HepG2 (cell line): ENCODE data around the gene H2AZ1. TPM values are rescaled to one million over a fixed set of nuclear protein-coding genes. Genes with fewer than 3 reads are reported as not detected.

Experiments used
- BRCA1 ChIP-seq: sonication (generic); formaldehyde crosslinking; IDR thresholded peaks from 2 replicates; pipeline ENCODE4 v1.4.0; 2020; ENCODE audit warnings: missing genetic modification reagents
- EED ChIP-seq: sonication (generic); formaldehyde crosslinking; IDR thresholded peaks from 2 replicates; pipeline ENCODE4 v1.5.0; 2020; ENCODE audit warnings: mild to moderate bottlenecking, missing genetic modification reagents
- ETV6 ChIP-seq: sonication (generic); formaldehyde crosslinking; conservative IDR thresholded peaks from 2 replicates; pipeline ENCODE4 v1.4.0; 2020; ENCODE audit warnings: missing genetic modification reagents
- JUN ChIP-seq: sonication (generic); formaldehyde crosslinking; IDR thresholded peaks from 2 replicates; pipeline ENCODE4 v1.4.0; 2020; ENCODE audit warnings: mild to moderate bottlenecking, missing genetic modification reagents
- JUNB ChIP-seq: sonication (generic); formaldehyde crosslinking; IDR thresholded peaks from 2 replicates; pipeline ENCODE4 v1.8.0; 2022; ENCODE audit warnings: missing genetic modification reagents, mild to moderate bottlenecking, borderline replicate concordance
- MAFK ChIP-seq, 2 experiments: IDR thresholded peaks in 1 of 2; conservative IDR thresholded peaks in 1 of 2; 2 replicates each; pipeline ENCODE4 v1.6.1; 2011; ENCODE audit warnings: improper control_type of control experiment in 2 of 2, low read length in 2 of 2
- NFE2 ChIP-seq: sonication (generic); formaldehyde crosslinking; IDR thresholded peaks from 2 replicates; pipeline ENCODE4 v1.4.0; 2020; ENCODE audit warnings: missing genetic modification reagents
- POLR2AphosphoS2 ChIP-seq: IDR thresholded peaks from 2 replicates; pipeline ENCODE4 v1.6.1; 2011; ENCODE audit warnings: low read depth, low read length, improper control_type of control experiment
- RFX5 ChIP-seq: IDR thresholded peaks from 2 replicates; pipeline ENCODE4 v1.6.1; 2011; ENCODE audit warnings: low read depth, low read length, improper control_type of control experiment
- RXRA ChIP-seq: sonication (generic); formaldehyde crosslinking; IDR thresholded peaks from 2 replicates; pipeline ENCODE4 v1.5.1; 2020; ENCODE audit warnings: missing genetic modification reagents
- SIN3A ChIP-seq: IDR thresholded peaks from 2 replicates; pipeline ENCODE4 v1.6.1; 2011; ENCODE audit warnings: low read depth, mild to moderate bottlenecking, control low read depth, low read length, borderline replicate concordance
- SMC3 ChIP-seq: IDR thresholded peaks from 2 replicates; pipeline ENCODE4 v1.6.1; 2011; ENCODE audit warnings: low read length, improper control_type of control experiment
- SNAI1 ChIP-seq: sonication (generic); formaldehyde crosslinking; IDR thresholded peaks from 2 replicates; pipeline ENCODE4 v1.5.0; 2020; ENCODE audit warnings: mild to moderate bottlenecking, missing genetic modification reagents, borderline replicate concordance
- ZBTB44 ChIP-seq: sonication (generic); formaldehyde crosslinking; IDR thresholded peaks from 2 replicates; pipeline ENCODE4 v1.4.0; 2020; ENCODE audit warnings: missing genetic modification reagents
- ZBTB8A ChIP-seq: sonication (generic); formaldehyde crosslinking; IDR thresholded peaks from 2 replicates; pipeline ENCODE4 v1.4.0; 2020; ENCODE audit warnings: mild to moderate bottlenecking, low read depth, missing genetic modification reagents, borderline replicate concordance
- ZC3H13 ChIP-seq: sonication (generic); formaldehyde crosslinking; IDR thresholded peaks from 2 replicates; pipeline ENCODE4 v1.8.1; 2023; ENCODE audit warnings: mild to moderate bottlenecking, missing genetic modification reagents, moderate library complexity
- ZFP82 ChIP-seq: sonication (generic); formaldehyde crosslinking; IDR thresholded peaks from 2 replicates; pipeline ENCODE4 v1.5.1; 2020; ENCODE audit warnings: mild to moderate bottlenecking, missing genetic modification reagents, borderline replicate concordance
- ZNF205 ChIP-seq: IDR thresholded peaks from 2 replicates; pipeline ENCODE4 v1.6.1; 2018; ENCODE audit warnings: missing biosample characterization, missing genetic modification reagents
- ZNF225 ChIP-seq: sonication (generic); formaldehyde crosslinking; IDR thresholded peaks from 2 replicates; pipeline ENCODE4 v1.4.0; 2020; ENCODE audit warnings: mild to moderate bottlenecking, missing genetic modification reagents
- ZNF432 ChIP-seq: sonication (generic); formaldehyde crosslinking; IDR thresholded peaks from 2 replicates; pipeline ENCODE4 v1.5.0; 2020; ENCODE audit warnings: missing genetic modification reagents, mild to moderate bottlenecking, borderline replicate concordance
- ZNF619 ChIP-seq: sonication (generic); formaldehyde crosslinking; IDR thresholded peaks from 2 replicates; pipeline ENCODE4 v1.4.0; 2020; ENCODE audit warnings: mild to moderate bottlenecking, missing genetic modification reagents
- ZNF775 ChIP-seq: sonication (generic); formaldehyde crosslinking; IDR thresholded peaks from 2 replicates; pipeline ENCODE4 v1.4.0; 2020; ENCODE audit warnings: missing genetic modification reagents, mild to moderate bottlenecking, moderate library complexity, borderline replicate concordance
- ZNF788 ChIP-seq: sonication (generic); formaldehyde crosslinking; IDR thresholded peaks from 2 replicates; pipeline ENCODE4 v1.5.0; 2020; ENCODE audit warnings: mild to moderate bottlenecking, missing genetic modification reagents, borderline replicate concordance
- ZSCAN12 ChIP-seq: sonication (generic); formaldehyde crosslinking; IDR thresholded peaks from 2 replicates; pipeline ENCODE4 v1.9.0; 2021; ENCODE audit warnings: mild to moderate bottlenecking, missing genetic modification reagents
- ZSCAN20 ChIP-seq: sonication (generic); formaldehyde crosslinking; IDR thresholded peaks from 2 replicates; pipeline ENCODE4 v1.4.0; 2020; ENCODE audit warnings: missing genetic modification reagents, mild to moderate bottlenecking, borderline replicate concordance
- polyA plus RNA-seq, 8 experiments: library from polyadenylated mRNA; depleted of rRNA in 3 of 8; stranded (reverse) in 7 of 8; unstranded in 1 of 8; fragments of >200 nt; fragmentation: Illumina TruSeq in 4 of 8; extraction: Trizol in 4 of 8; gene quantifications; 2 replicates each; pipeline versions ENCODE4 v1.2.1 to v1.2.3, GENCODE V29; 2011 to 2016; ENCODE audit warnings: low read depth in 4 of 8, missing spikeins in 1 of 8, mixed read lengths in 1 of 8; ENCODE audit not compliant: insufficient read depth in 1 of 8
- total RNA-seq, 5 experiments: library from RNA; depleted of rRNA; stranded (reverse); fragments of >200 nt; fragmentation: Illumina TruSeq; extraction: Trizol; gene quantifications; 2 replicates each; pipeline ENCODE4 v1.2.3, GENCODE V29; 2016; ENCODE audit warnings: low read depth in 1 of 5
- TF ChIP-seq, protein P1 (sequence below): sonication (generic); formaldehyde crosslinking; IDR thresholded peaks from 2 replicates; pipeline ENCODE4 v1.9.0; 2021; ENCODE audit warnings: missing genetic modification reagents, mild to moderate bottlenecking, borderline replicate concordance
- TF ChIP-seq, protein P2 (sequence below): sonication (generic); formaldehyde crosslinking; IDR thresholded peaks from 2 replicates; pipeline ENCODE4 v1.5.0; 2020; ENCODE audit warnings: missing genetic modification reagents

Gene H2AZ1
- total and polyA plus RNA-seq, 2 of the 13 experiments (the other 11 are each of a cell fraction or from before 2014, with no cell fraction given): 301 to 574 TPM

DNA sequence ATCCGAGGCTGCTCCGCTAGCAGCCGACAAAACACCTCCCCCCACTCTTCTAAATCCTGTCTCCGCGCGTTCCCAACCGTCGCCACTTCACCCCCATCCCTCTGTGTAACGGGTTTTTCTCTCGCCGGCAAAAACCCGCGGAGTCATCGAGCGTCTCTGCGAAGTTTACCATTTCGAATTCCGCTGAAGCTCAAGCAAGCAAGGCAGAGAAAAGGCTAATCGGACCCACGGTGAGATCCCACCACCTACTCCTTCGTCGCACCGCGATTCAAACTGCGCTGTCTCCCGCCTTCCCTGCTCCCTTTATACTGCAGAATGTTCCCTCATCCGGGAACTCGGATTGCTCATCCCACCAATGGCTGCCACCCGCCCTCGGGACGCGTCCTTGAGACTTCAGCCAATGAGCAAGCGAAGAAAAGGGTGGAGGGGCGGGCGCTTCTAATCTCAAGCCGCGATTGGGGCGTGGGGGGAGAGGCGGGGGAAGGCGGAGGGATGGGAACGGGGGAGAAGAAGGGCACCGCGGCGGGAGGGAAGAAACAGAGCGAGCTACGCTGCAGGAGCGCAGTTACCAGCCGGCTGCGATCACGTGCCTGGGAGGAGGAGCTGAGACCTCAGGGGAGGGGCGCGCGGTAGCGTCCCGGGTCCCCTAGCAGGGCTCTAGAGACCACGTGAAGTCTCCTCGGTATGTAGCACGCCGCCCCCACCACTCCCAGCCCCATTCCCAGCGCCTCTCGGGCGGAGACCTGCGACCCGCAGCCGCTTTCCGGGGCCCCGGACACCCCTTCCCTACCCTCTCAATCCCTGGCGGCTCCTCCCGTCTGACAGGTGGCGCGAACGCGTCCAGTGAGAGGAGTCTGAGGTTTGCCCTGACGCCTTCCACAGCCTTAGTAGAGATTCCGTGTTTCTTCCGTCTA, at the start of gene H2AZ1 (continued):
- TF ChIP-seq, protein P1, sequence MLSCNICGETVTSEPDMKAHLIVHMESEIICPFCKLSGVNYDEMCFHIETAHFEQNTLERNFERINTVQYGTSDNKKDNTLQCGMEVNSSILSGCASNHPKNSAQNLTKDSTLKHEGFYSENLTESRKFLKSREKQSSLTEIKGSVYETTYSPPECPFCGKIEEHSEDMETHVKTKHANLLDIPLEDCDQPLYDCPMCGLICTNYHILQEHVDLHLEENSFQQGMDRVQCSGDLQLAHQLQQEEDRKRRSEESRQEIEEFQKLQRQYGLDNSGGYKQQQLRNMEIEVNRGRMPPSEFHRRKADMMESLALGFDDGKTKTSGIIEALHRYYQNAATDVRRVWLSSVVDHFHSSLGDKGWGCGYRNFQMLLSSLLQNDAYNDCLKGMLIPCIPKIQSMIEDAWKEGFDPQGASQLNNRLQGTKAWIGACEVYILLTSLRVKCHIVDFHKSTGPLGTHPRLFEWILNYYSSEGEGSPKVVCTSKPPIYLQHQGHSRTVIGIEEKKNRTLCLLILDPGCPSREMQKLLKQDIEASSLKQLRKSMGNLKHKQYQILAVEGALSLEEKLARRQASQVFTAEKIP: no peak
- TF ChIP-seq ZNF788 (peak; percentile 54), ZFP82 (CRISPR knock-in tag) (no peak), JUN (CRISPR knock-in tag) (no peak), RFX5 (no peak), ZSCAN12 (CRISPR knock-in tag) (no peak), ZBTB44 (no peak), ZNF225 (CRISPR knock-in tag) (0 out of 2 replicates have a peak, but pooled peaks have one; percentile 42), NFE2 (CRISPR knock-in tag) (no peak), ZNF775 (CRISPR knock-in tag) (no peak), SMC3 (no peak), SNAI1 (CRISPR knock-in tag) (no peak), ZNF619 (CRISPR knock-in tag) (no peak), ETV6 (CRISPR knock-in tag) (0 out of 2 replicates have a peak, but pooled peaks have one; percentile 28), RXRA (CRISPR knock-in tag) (no peak; the same call in 1 of the 2 replicates), ZBTB8A (no peak), MAFK (conservative IDR thresholded peaks at IDR 0.05 in 1 of 2, IDR thresholded peaks at IDR 0.05 in 1 of 2; ENCODE audit: low read length in 2 of 2) (no peak), BRCA1 (CRISPR knock-in tag) (peak; percentile 73; the same call in 1 of the 2 replicates), ZC3H13 (CRISPR knock-in tag) (no peak), POLR2AphosphoS2 (peak; percentile 75; the same call in 1 of the 2 replicates), SIN3A (peak; percentile 76), JUNB (CRISPR knock-in tag) (no peak), ZNF205 (CRISPR knock-in tag) (peak; percentile 28; the same call in 1 of the 2 replicates), EED (no peak), ZNF432 (CRISPR knock-in tag) (no peak), ZSCAN20 (CRISPR knock-in tag) (0 out of 2 replicates have a peak, but pooled peaks have one; percentile 31)
- TF ChIP-seq, protein P2, sequence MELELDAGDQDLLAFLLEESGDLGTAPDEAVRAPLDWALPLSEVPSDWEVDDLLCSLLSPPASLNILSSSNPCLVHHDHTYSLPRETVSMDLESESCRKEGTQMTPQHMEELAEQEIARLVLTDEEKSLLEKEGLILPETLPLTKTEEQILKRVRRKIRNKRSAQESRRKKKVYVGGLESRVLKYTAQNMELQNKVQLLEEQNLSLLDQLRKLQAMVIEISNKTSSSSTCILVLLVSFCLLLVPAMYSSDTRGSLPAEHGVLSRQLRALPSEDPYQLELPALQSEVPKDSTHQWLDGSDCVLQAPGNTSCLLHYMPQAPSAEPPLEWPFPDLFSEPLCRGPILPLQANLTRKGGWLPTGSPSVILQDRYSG: no peak
